Astrocyte of the hippocampus (primary cell): Measurements from ENCODE around the gene RAPGEF1.

ENCODE experiments used
- DNase-seq: peaks from one replicate; pipeline ENCODE4 v3.0.0; 2011; ENCODE audit warnings: low read depth, low spot score

RAPGEF1 gene

GRCh38 chr9:131650254-131650653 lies 89.6 kb downstream of the RAPGEF1 start:
- DNase-seq, result no peak

GRCh38 chr9:131649646-131650045 lies 90.2 kb downstream of the RAPGEF1 start:
- DNase-seq, result no peak

- no peak for DNase-seq
Measured at GRCh38 chr9:131645078-131645776, 94.6 kb downstream of the RAPGEF1 start.

GRCh38 chr9:131642496-131643083 lies 97.3 kb downstream of the RAPGEF1 start:
- no peak for DNase-seq

- DNase-seq, result no peak
Measured at GRCh38 chr9:131641618-131642495, 98.0 kb downstream of the RAPGEF1 start.

- DNase-seq, result no peak
Measured at GRCh38 chr9:131640438-131641137, 99.3 kb downstream of the RAPGEF1 start.

GRCh38 chr9:131639769-131640437 lies 100.0 kb downstream of the RAPGEF1 start:
- no peak for DNase-seq

GRCh38 chr9:131636593-131636992 lies 103.3 kb downstream of the RAPGEF1 start:
- DNase-seq, result no peak

GRCh38 chr9:131635892-131636291 lies 104.0 kb downstream of the RAPGEF1 start:
- DNase-seq, result no peak

- peak; percentile 96 for DNase-seq
Measured at GRCh38 chr9:131635285-131635684, 104.6 kb downstream of the RAPGEF1 start.

- peak; percentile 73 for DNase-seq
Measured at GRCh38 chr9:131633491-131634031, 106.3 kb downstream of the RAPGEF1 start.

- no peak for DNase-seq
Measured at GRCh38 chr9:131631306-131631705, 108.6 kb downstream of the RAPGEF1 start.

GRCh38 chr9:131630205-131630831 lies 109.6 kb downstream of the RAPGEF1 start:
- no peak for DNase-seq

- no peak for DNase-seq
Measured at GRCh38 chr9:131629825-131630204, 110.1 kb downstream of the RAPGEF1 start.

- DNase-seq, result no peak
Measured at GRCh38 chr9:131629226-131629500, 110.7 kb downstream of the RAPGEF1 start.

GRCh38 chr9:131628459-131629225 lies 111.2 kb downstream of the RAPGEF1 start:
- no peak for DNase-seq

- peak; percentile 85 for DNase-seq
Measured at GRCh38 chr9:131627648-131628458, 112.0 kb downstream of the RAPGEF1 start.

GRCh38 chr9:131627326-131627647 lies 112.6 kb downstream of the RAPGEF1 start:
- DNase-seq, result peak; percentile 78
